GM08714 (cell line): ENCODE results near the gene UNC13C.

Experiments used
- H3K4me3 ChIP-seq: fragments of 200-500 bp; sonication (Bioruptor generic); 2 replicates; pipeline ENCODE4 v1.5.1; 2014; ENCODE audit warnings: mild to moderate bottlenecking, low read length, inconsistent platforms
- ZNF274 ChIP-seq: IDR thresholded peaks from 2 replicates; pipeline ENCODE4 v1.6.1; 2012; ENCODE audit warnings: mild to moderate bottlenecking, low read depth, low read length

The UNC13C gene

DNA sequence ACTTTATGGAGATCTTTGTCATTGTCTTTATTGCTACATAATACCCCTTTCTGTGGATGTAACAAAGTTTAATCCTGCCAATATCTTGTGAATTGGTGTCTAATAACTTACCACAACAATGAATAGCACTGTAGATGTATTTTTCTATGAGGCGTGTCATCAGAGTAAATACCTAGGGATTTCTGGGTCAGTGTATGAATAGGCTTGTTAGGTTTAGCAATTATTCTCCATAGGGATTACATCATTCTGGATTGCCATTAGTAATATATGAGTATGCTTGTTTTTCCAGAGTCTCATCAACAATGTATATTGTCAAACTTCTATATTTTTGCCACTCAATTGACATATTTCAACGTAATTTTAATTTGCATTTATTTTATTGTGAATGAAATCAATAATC lies 67.9 kb downstream of the UNC13C start:
- H3K4me3 ChIP-seq: no peak overlapping the region

DNA sequence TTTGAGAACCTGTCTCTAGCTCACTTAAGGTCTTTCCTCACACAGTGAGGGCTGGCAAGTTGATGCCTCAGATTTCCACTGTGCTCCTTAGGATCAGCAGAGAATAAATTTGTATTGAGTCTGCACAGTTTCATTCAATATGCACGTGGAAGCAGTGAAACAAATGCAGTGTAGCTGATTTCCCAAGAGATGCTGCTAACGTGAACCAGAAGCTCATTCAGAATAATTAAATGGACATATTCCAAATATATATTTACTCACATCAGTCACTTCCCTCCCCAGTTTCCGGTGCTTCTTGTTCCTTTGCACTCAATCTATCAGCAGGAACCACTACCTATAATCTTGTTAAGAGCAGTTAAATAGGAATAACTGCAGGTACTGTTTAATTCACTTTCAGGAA lies 86.1 kb downstream of the UNC13C start:
- no peak for TF ChIP-seq ZNF274
- no peak overlapping the region for H3K4me3 ChIP-seq

More for the DNA sequence above, 67.9 kb downstream of the UNC13C start:
- TF ChIP-seq ZNF274: no peak

DNA sequence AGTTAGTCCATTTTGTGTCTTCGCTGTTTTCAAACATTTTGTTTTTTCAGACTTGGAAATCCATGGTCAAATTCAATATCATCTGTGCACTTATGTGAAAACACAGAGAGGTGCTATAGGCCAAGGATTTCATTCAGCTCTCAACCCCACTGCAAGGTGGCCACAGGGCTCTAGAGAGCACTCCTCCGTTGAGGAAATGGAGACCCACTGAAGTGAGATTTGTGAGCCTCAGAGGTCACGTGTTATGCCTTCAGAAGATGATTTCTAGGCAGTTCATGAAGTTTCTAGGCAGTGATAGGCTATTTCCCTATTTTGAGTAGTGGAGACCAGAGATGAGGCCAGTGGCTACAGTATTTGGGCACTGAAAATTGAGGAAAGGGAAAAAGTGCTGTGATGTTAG lies 88.2 kb downstream of the UNC13C start:
- TF ChIP-seq ZNF274: no peak
- no peak overlapping the region for H3K4me3 ChIP-seq

DNA sequence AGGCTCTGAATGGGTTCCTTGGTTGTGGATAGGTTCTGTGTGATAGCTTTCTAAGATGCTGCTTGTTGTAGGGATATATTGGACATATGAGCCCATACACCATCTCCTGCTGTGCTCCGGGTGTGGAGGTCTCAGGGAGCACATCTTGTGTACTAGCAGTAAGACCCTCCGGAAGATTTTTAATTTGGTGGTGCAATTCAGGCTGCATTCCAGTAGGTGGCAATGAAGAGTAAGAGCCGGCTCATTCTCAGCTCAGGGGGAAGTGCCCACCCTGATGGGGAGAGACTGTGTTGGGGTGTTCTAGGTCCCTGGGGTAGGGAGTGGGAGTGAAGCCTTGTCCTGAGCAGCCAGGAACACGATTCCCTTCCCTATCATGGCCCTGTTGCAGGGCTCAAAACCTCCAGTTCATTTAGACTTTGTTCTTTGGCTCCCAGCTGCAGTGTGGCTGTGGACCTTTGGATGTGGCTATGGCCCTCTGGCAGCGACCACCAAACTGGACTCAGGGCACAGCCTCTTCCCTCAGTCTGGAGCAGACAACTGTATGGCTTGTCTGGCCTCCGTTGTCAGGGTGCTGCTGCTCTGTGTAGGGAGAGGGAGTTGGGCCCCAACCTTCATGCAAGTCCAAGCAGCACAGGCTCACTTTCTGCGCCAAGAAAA lies 104.7 kb downstream of the UNC13C start:
- no peak overlapping the region for H3K4me3 ChIP-seq
- TF ChIP-seq ZNF274: no peak

- H3K4me3 ChIP-seq: no peak overlapping the region
- TF ChIP-seq ZNF274: no peak
Observed at GRCh38 chr15:54083501-54083900, 105.3 kb downstream of the UNC13C start.

- no peak overlapping the region for H3K4me3 ChIP-seq
- no peak for TF ChIP-seq ZNF274
Observed at GRCh38 chr15:54083991-54084390, 105.8 kb downstream of the UNC13C start.

DNA sequence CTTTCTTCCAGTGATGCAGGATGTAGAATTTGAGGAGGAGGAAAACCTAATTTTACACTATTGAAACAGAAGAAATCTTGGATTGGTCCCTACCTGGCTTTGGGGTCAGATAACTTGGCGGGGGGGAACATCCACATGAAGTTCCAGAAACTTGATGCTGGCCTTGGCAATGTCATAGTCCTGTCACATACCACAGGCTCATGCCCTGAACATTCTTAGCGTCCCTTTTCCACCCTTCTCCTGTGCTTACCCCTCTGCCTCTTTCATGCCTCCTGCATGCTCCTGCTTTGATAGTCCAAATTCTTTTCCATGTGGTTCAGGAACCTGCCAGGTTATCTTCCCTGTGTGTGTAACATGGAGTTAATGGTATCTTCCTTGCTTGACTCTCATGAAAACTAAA lies 110.6 kb downstream of the UNC13C start:
- TF ChIP-seq ZNF274: no peak
- H3K4me3 ChIP-seq: no peak overlapping the region

- no peak for TF ChIP-seq ZNF274
Observed at GRCh38 chr15:54089776-54090175, 111.5 kb downstream of the UNC13C start.

DNA sequence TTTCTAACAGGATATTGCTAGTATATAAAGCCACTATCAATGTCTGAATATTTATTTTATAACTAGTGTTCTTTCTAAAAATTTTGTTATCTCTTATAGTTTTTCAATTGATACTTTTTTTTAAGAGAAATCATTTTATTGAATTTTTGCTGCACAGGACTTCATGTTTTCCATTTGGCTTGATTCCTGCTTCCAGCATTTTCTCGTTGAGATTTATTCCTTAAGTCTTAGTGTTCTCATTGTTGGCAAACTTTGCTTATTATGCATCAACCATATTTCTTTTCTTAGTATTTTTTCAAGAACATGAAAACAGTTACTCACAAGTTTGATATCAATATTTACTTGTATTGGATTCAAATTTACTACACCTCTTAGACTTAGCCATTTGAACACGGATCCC lies 113.4 kb downstream of the UNC13C start:
- no peak overlapping the region for H3K4me3 ChIP-seq
- no peak for TF ChIP-seq ZNF274

More at GRCh38 chr15:54089776-54090175, 111.5 kb downstream of the UNC13C start:
- H3K4me3 ChIP-seq: no peak overlapping the region

GRCh38 chr15:54094661-54095060 lies 116.4 kb downstream of the UNC13C start:
- no peak for TF ChIP-seq ZNF274
- H3K4me3 ChIP-seq: no peak overlapping the region

GRCh38 chr15:54097019-54097418 lies 118.8 kb downstream of the UNC13C start:
- H3K4me3 ChIP-seq: no peak overlapping the region
- no peak for TF ChIP-seq ZNF274

- no peak for TF ChIP-seq ZNF274
Observed at GRCh38 chr15:54099010-54099409, 120.8 kb downstream of the UNC13C start.

GRCh38 chr15:54101664-54102270 lies 123.5 kb downstream of the UNC13C start:
- TF ChIP-seq ZNF274: no peak

More at GRCh38 chr15:54099010-54099409, 120.8 kb downstream of the UNC13C start:
- H3K4me3 ChIP-seq: no peak overlapping the region

GRCh38 chr15:54102704-54103103 lies 124.5 kb downstream of the UNC13C start:
- H3K4me3 ChIP-seq: no peak overlapping the region
- TF ChIP-seq ZNF274: no peak

More at GRCh38 chr15:54101664-54102270, 123.5 kb downstream of the UNC13C start:
- H3K4me3 ChIP-seq: no peak overlapping the region

DNA sequence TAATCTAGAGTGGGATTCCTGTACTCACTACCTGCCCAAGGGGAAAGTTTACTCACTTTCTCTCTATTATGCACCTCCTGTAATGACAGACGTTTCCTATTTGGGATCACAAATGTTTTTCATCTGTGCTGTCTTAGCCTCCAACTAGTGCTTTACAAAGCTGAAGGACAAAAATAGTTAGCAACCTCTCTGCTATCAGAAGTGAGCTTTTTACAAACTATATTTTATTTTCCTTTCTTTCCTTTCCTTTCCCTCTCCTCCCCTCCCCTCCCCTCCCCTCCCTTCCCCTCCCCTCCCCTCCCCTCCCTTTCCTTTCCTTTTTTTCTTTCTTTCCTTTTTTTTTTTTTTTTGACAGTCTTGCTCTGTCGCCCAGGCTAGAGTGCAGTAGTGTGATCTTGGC lies 130.8 kb downstream of the UNC13C start:
- H3K4me3 ChIP-seq: no peak overlapping the region
- TF ChIP-seq ZNF274: no peak
